ENCODE measurements around the gene CD48. TPM values are rescaled to one million over a fixed set of nuclear protein-coding genes. Genes with fewer than 3 reads are reported as not detected.

The CD48 gene
- polyA plus RNA-seq, 2 donors: 3.3 to 4.6 TPM

GRCh38 chr1:160743266-160743665, 31.6 kb upstream of the CD48 start:
- H3K27me3 ChIP-seq (ENCODE audit: control insufficient read depth in 1 of 2, insufficient read depth in 2 of 2, low read length in 2 of 2): no peaks in the 10 kb centered on the region
- H3K36me3 ChIP-seq (ENCODE audit: control insufficient read depth in 2 of 2, insufficient read depth in 2 of 2, low read length in 1 of 2): no peaks in the 10 kb centered on the region
- no peak overlapping the region for H3K4me3 ChIP-seq (ENCODE audit: low read depth in 1 of 2, low read length in 2 of 2)
- no peak overlapping the region for H3K27ac ChIP-seq (ENCODE audit: low read depth in 2 of 2, low read length in 1 of 2)
- 81 to 82% methylated on average over 3 of the region's 3 CpGs for WGBS, 2 donors
- H3K9me3 ChIP-seq (ENCODE audit: control insufficient read depth in 2 of 2, insufficient read depth in 1 of 2, low read depth in 1 of 2, low read length in 1 of 2): no peaks in the 10 kb centered on the region
- H3K4me1 ChIP-seq (ENCODE audit: control insufficient read depth in 2 of 2, insufficient read depth in 2 of 2, low read length in 1 of 2): peaks cover 0 to 3% of the 10 kb centered on the region in 2 donors

- Histone ChIP-seq H3K27me3 (ENCODE audit: control insufficient read depth in 1 of 2, insufficient read depth in 2 of 2, low read length in 2 of 2) (no peaks in the 10 kb centered on the region), H3K4me1 (ENCODE audit: control insufficient read depth in 2 of 2, insufficient read depth in 2 of 2, low read length in 1 of 2) (no peaks in the 10 kb centered on the region), H3K9me3 (ENCODE audit: control insufficient read depth in 2 of 2, insufficient read depth in 1 of 2, low read depth in 1 of 2, low read length in 1 of 2) (no peaks in the 10 kb centered on the region), H3K36me3 (ENCODE audit: control insufficient read depth in 2 of 2, insufficient read depth in 2 of 2, low read length in 1 of 2) (no peaks in the 10 kb centered on the region), H3K27ac (ENCODE audit: low read depth in 2 of 2, low read length in 1 of 2) (no peak overlapping the region), H3K4me3 (ENCODE audit: low read depth in 1 of 2, low read length in 2 of 2) (no peak overlapping the region)
- 78 to 85% methylated on average over 8 of the region's 8 CpGs for WGBS, 2 donors
Observed at GRCh38 chr1:160742428-160743127, 31.0 kb upstream of the CD48 start.

GRCh38 chr1:160741612-160742348, 30.2 kb upstream of the CD48 start:
- Histone ChIP-seq H3K36me3 (ENCODE audit: control insufficient read depth in 2 of 2, insufficient read depth in 2 of 2, low read length in 1 of 2) (no peaks in the 10 kb centered on the region), H3K27me3 (ENCODE audit: control insufficient read depth in 1 of 2, insufficient read depth in 2 of 2, low read length in 2 of 2) (no peaks in the 10 kb centered on the region), H3K27ac (ENCODE audit: low read depth in 2 of 2, low read length in 1 of 2) (no peak overlapping the region), H3K9me3 (ENCODE audit: control insufficient read depth in 2 of 2, insufficient read depth in 1 of 2, low read depth in 1 of 2, low read length in 1 of 2) (no peaks in the 10 kb centered on the region), H3K4me1 (ENCODE audit: control insufficient read depth in 2 of 2, insufficient read depth in 2 of 2, low read length in 1 of 2) (no peaks in the 10 kb centered on the region), H3K4me3 (ENCODE audit: low read depth in 1 of 2, low read length in 2 of 2) (no peak overlapping the region)
- WGBS, 2 donors: 74 to 78% methylated on average over 5 of the region's 5 CpGs

GRCh38 chr1:160741092-160741501, 29.5 kb upstream of the CD48 start:
- H3K4me1 ChIP-seq (ENCODE audit: control insufficient read depth in 2 of 2, insufficient read depth in 2 of 2, low read length in 1 of 2): no peaks in the 10 kb centered on the region
- no peak overlapping the region for H3K4me3 ChIP-seq (ENCODE audit: low read depth in 1 of 2, low read length in 2 of 2)
- no peaks in the 10 kb centered on the region for H3K27me3 ChIP-seq (ENCODE audit: control insufficient read depth in 1 of 2, insufficient read depth in 2 of 2, low read length in 2 of 2)
- no peak overlapping the region for H3K27ac ChIP-seq (ENCODE audit: low read depth in 2 of 2, low read length in 1 of 2)
- no peaks in the 10 kb centered on the region for H3K36me3 ChIP-seq (ENCODE audit: control insufficient read depth in 2 of 2, insufficient read depth in 2 of 2, low read length in 1 of 2)
- WGBS, 2 donors: 80 to 87% methylated on average over 4 of the region's 4 CpGs
- H3K9me3 ChIP-seq (ENCODE audit: control insufficient read depth in 2 of 2, insufficient read depth in 1 of 2, low read depth in 1 of 2, low read length in 1 of 2): no peaks in the 10 kb centered on the region

GRCh38 chr1:160740133-160740688, 28.6 kb upstream of the CD48 start:
- Histone ChIP-seq H3K36me3 (ENCODE audit: control insufficient read depth in 2 of 2, insufficient read depth in 2 of 2, low read length in 1 of 2) (no peaks in the 10 kb centered on the region), H3K27me3 (ENCODE audit: control insufficient read depth in 1 of 2, insufficient read depth in 2 of 2, low read length in 2 of 2) (no peaks in the 10 kb centered on the region), H3K9me3 (ENCODE audit: control insufficient read depth in 2 of 2, insufficient read depth in 1 of 2, low read depth in 1 of 2, low read length in 1 of 2) (no peaks in the 10 kb centered on the region), H3K27ac (ENCODE audit: low read depth in 2 of 2, low read length in 1 of 2) (no peak overlapping the region), H3K4me3 (ENCODE audit: low read depth in 1 of 2, low read length in 2 of 2) (no peak overlapping the region), H3K4me1 (ENCODE audit: control insufficient read depth in 2 of 2, insufficient read depth in 2 of 2, low read length in 1 of 2) (no peaks in the 10 kb centered on the region)
- whole genome bisulfite sequencing, 2 donors: 84 to 87% methylated on average over 5 of the region's 5 CpGs

- Histone ChIP-seq H3K36me3 (ENCODE audit: control insufficient read depth in 2 of 2, insufficient read depth in 2 of 2, low read length in 1 of 2) (no peaks in the 10 kb centered on the region), H3K27me3 (ENCODE audit: control insufficient read depth in 1 of 2, insufficient read depth in 2 of 2, low read length in 2 of 2) (no peaks in the 10 kb centered on the region), H3K9me3 (ENCODE audit: control insufficient read depth in 2 of 2, insufficient read depth in 1 of 2, low read depth in 1 of 2, low read length in 1 of 2) (no peaks in the 10 kb centered on the region), H3K27ac (ENCODE audit: low read depth in 2 of 2, low read length in 1 of 2) (no peak within 1 kb of the TSS), H3K4me3 (ENCODE audit: low read depth in 1 of 2, low read length in 2 of 2) (peak within 1 kb of the TSS in 1 of 2 donors; percentile 16), H3K4me1 (ENCODE audit: control insufficient read depth in 2 of 2, insufficient read depth in 2 of 2, low read length in 1 of 2) (no peaks in the 10 kb centered on the region)
- 40 to 51% methylated on average over 5 of the region's 5 CpGs for WGBS, 2 donors
Observed at GRCh38 chr1:160739098-160739511, 27.5 kb upstream of the CD48 start, which contains the start of gene SLAMF7. SLAMF7 (plus strand) TSS chr1:160739247; CDS start chr1:160739302, 55 bp downstream.

- WGBS, 2 donors: 84 to 85% methylated on average over 2 of the region's 2 CpGs
- H3K4me3 ChIP-seq (ENCODE audit: low read depth in 1 of 2, low read length in 2 of 2): no peak overlapping the region
- no peaks in the 10 kb centered on the region for H3K9me3 ChIP-seq (ENCODE audit: control insufficient read depth in 2 of 2, insufficient read depth in 1 of 2, low read depth in 1 of 2, low read length in 1 of 2)
- H3K4me1 ChIP-seq (ENCODE audit: control insufficient read depth in 2 of 2, insufficient read depth in 2 of 2, low read length in 1 of 2): no peaks in the 10 kb centered on the region
- no peaks in the 10 kb centered on the region for H3K27me3 ChIP-seq (ENCODE audit: control insufficient read depth in 1 of 2, insufficient read depth in 2 of 2, low read length in 2 of 2)
- no peaks in the 10 kb centered on the region for H3K36me3 ChIP-seq (ENCODE audit: control insufficient read depth in 2 of 2, insufficient read depth in 2 of 2, low read length in 1 of 2)
- H3K27ac ChIP-seq (ENCODE audit: low read depth in 2 of 2, low read length in 1 of 2): no peak overlapping the region
Observed at GRCh38 chr1:160738271-160738670, 26.6 kb upstream of the CD48 start.

- Histone ChIP-seq H3K36me3 (ENCODE audit: control insufficient read depth in 2 of 2, insufficient read depth in 2 of 2, low read length in 1 of 2) (no peaks in the 10 kb centered on the region), H3K27me3 (ENCODE audit: control insufficient read depth in 1 of 2, insufficient read depth in 2 of 2, low read length in 2 of 2) (no peaks in the 10 kb centered on the region), H3K27ac (ENCODE audit: low read depth in 2 of 2, low read length in 1 of 2) (no peak overlapping the region), H3K4me3 (ENCODE audit: low read depth in 1 of 2, low read length in 2 of 2) (no peak overlapping the region), H3K4me1 (ENCODE audit: control insufficient read depth in 2 of 2, insufficient read depth in 2 of 2, low read length in 1 of 2) (no peaks in the 10 kb centered on the region), H3K9me3 (ENCODE audit: control insufficient read depth in 2 of 2, insufficient read depth in 1 of 2, low read depth in 1 of 2, low read length in 1 of 2) (no peaks in the 10 kb centered on the region)
Observed at GRCh38 chr1:160734301-160734700, 22.7 kb upstream of the CD48 start.

GRCh38 chr1:160733898-160734297, 22.3 kb upstream of the CD48 start:
- Histone ChIP-seq H3K27ac (ENCODE audit: low read depth in 2 of 2, low read length in 1 of 2) (no peak overlapping the region), H3K36me3 (ENCODE audit: control insufficient read depth in 2 of 2, insufficient read depth in 2 of 2, low read length in 1 of 2) (no peaks in the 10 kb centered on the region), H3K27me3 (ENCODE audit: control insufficient read depth in 1 of 2, insufficient read depth in 2 of 2, low read length in 2 of 2) (no peaks in the 10 kb centered on the region), H3K9me3 (ENCODE audit: control insufficient read depth in 2 of 2, insufficient read depth in 1 of 2, low read depth in 1 of 2, low read length in 1 of 2) (no peaks in the 10 kb centered on the region), H3K4me3 (ENCODE audit: low read depth in 1 of 2, low read length in 2 of 2) (no peak overlapping the region), H3K4me1 (ENCODE audit: control insufficient read depth in 2 of 2, insufficient read depth in 2 of 2, low read length in 1 of 2) (no peaks in the 10 kb centered on the region)

All from esophagus (tissue), 2 donors.